ENCODE data around the gene PARD3B.

Gene PARD3B

DNA sequence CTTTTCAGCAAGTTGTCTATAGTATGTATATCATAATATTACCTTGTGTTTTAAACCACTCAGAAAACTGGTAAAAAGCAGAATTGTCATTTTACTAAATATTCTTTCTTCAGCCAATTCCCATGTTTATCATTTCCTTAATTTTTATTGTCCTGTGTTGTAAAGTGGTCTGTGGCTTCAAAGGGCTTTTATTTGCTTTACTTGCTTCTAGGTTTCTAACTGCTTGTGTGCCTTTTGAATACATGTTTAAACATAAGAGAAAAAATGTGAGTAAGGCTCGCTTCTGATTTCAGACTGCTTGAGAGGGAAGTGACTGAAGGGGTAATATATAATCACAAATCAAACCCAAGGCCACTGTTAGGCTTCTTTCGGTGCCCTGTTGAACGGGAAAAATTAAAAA is 729.5 kb downstream of the PARD3B start:
- Histone ChIP-seq H3K4me1 (ENCODE audit: insufficient read depth, low read length) (no peaks in the 10 kb centered on the region), H3K27ac (ENCODE audit: low read length) (no peak overlapping the region), H3K27me3 (ENCODE audit: insufficient read depth, low read length, poor library complexity) (no peaks in the 10 kb centered on the region), H3K9ac (ENCODE audit: low read depth, low read length) (no peak overlapping the region), H3K4me2 (ENCODE audit: insufficient read depth, low read length) (no peak overlapping the region), H4K20me1 (ENCODE audit: insufficient read depth, low read length) (no peaks in the 10 kb centered on the region), H3K4me3 (ENCODE audit: low read depth in 1 of 2, low read length in 2 of 2) (no peak overlapping the region), H2AFZ (ENCODE audit: low read depth, low read length) (no peak overlapping the region), H3K9me3 (ENCODE audit: insufficient read depth, low read length, severe bottlenecking) (no peaks in the 10 kb centered on the region), H3K79me2 (ENCODE audit: insufficient read depth, low read length) (no peaks in the 10 kb centered on the region), H3K36me3 (ENCODE audit: insufficient read depth, low read length) (no peaks in the 10 kb centered on the region)
- TF ChIP-seq, protein P1, sequence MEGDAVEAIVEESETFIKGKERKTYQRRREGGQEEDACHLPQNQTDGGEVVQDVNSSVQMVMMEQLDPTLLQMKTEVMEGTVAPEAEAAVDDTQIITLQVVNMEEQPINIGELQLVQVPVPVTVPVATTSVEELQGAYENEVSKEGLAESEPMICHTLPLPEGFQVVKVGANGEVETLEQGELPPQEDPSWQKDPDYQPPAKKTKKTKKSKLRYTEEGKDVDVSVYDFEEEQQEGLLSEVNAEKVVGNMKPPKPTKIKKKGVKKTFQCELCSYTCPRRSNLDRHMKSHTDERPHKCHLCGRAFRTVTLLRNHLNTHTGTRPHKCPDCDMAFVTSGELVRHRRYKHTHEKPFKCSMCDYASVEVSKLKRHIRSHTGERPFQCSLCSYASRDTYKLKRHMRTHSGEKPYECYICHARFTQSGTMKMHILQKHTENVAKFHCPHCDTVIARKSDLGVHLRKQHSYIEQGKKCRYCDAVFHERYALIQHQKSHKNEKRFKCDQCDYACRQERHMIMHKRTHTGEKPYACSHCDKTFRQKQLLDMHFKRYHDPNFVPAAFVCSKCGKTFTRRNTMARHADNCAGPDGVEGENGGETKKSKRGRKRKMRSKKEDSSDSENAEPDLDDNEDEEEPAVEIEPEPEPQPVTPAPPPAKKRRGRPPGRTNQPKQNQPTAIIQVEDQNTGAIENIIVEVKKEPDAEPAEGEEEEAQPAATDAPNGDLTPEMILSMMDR (IDR thresholded peaks at IDR 0.05; ENCODE audit: borderline replicate concordance, extremely low read depth, low read length, poor library complexity, severe bottlenecking) = no peak
- TF ChIP-seq EZH2 (IDR thresholded peaks at IDR 0.05; ENCODE audit: borderline replicate concordance, low read depth, low read length, severe bottlenecking) = no peak
- ATAC-seq (ENCODE audit: insufficient read depth, low read depth) = no peak
- no peak for DNase-seq

- no peak for DNase-seq
Observed at GRCh38 chr2:205276116-205276777, 731.0 kb downstream of the PARD3B start.

GRCh38 chr2:205280596-205281236 is 735.4 kb downstream of the PARD3B start:
- TF ChIP-seq, protein P1 (IDR thresholded peaks at IDR 0.05; ENCODE audit: borderline replicate concordance, extremely low read depth, low read length, poor library complexity, severe bottlenecking) = no peak
- no peak for TF ChIP-seq EZH2 (IDR thresholded peaks at IDR 0.05; ENCODE audit: borderline replicate concordance, low read depth, low read length, severe bottlenecking)
- Histone ChIP-seq H3K9me3 (ENCODE audit: insufficient read depth, low read length, severe bottlenecking) (no peaks in the 10 kb centered on the region), H2AFZ (ENCODE audit: low read depth, low read length) (no peak overlapping the region), H3K36me3 (ENCODE audit: insufficient read depth, low read length) (no peaks in the 10 kb centered on the region), H3K79me2 (ENCODE audit: insufficient read depth, low read length) (no peaks in the 10 kb centered on the region), H3K4me3 (ENCODE audit: low read depth in 1 of 2, low read length in 2 of 2) (no peak overlapping the region), H4K20me1 (ENCODE audit: insufficient read depth, low read length) (no peaks in the 10 kb centered on the region), H3K27ac (ENCODE audit: low read length) (no peak overlapping the region), H3K27me3 (ENCODE audit: insufficient read depth, low read length, poor library complexity) (no peaks in the 10 kb centered on the region), H3K9ac (ENCODE audit: low read depth, low read length) (no peak overlapping the region), H3K4me1 (ENCODE audit: insufficient read depth, low read length) (no peaks in the 10 kb centered on the region), H3K4me2 (ENCODE audit: insufficient read depth, low read length) (no peak overlapping the region)
- no peak for DNase-seq
- ATAC-seq (ENCODE audit: insufficient read depth, low read depth) = no peak

More at GRCh38 chr2:205276116-205276777, 731.0 kb downstream of the PARD3B start:
- TF ChIP-seq EZH2 (IDR thresholded peaks at IDR 0.05; ENCODE audit: borderline replicate concordance, low read depth, low read length, severe bottlenecking) = no peak
- TF ChIP-seq, protein P1 (IDR thresholded peaks at IDR 0.05; ENCODE audit: borderline replicate concordance, extremely low read depth, low read length, poor library complexity, severe bottlenecking) = no peak
- H3K4me2 ChIP-seq (ENCODE audit: insufficient read depth, low read length) = no peak overlapping the region
- H3K27ac ChIP-seq (ENCODE audit: low read length) = no peak overlapping the region
- H4K20me1 ChIP-seq (ENCODE audit: insufficient read depth, low read length) = no peaks in the 10 kb centered on the region
- no peaks in the 10 kb centered on the region for H3K9me3 ChIP-seq (ENCODE audit: insufficient read depth, low read length, severe bottlenecking)
- no peaks in the 10 kb centered on the region for H3K36me3 ChIP-seq (ENCODE audit: insufficient read depth, low read length)
- H3K4me3 ChIP-seq (ENCODE audit: low read depth in 1 of 2, low read length in 2 of 2) = no peak overlapping the region
- H2AFZ ChIP-seq (ENCODE audit: low read depth, low read length) = no peak overlapping the region
- H3K4me1 ChIP-seq (ENCODE audit: insufficient read depth, low read length) = no peaks in the 10 kb centered on the region
- no peaks in the 10 kb centered on the region for H3K27me3 ChIP-seq (ENCODE audit: insufficient read depth, low read length, poor library complexity)
- H3K79me2 ChIP-seq (ENCODE audit: insufficient read depth, low read length) = no peaks in the 10 kb centered on the region
- no peak for ATAC-seq (ENCODE audit: insufficient read depth, low read depth)
- H3K9ac ChIP-seq (ENCODE audit: low read depth, low read length) = no peak overlapping the region

All from DND-41 (cell line).